ENCODE measurements around the gene GSTM2. TPM values are rescaled to one million over a fixed set of nuclear protein-coding genes. Genes with fewer than 3 reads are reported as not detected.
A peak's percentile ranks its signal among the peaks of the same experiment; 100 is the strongest.

Gene GSTM2
- total RNA-seq, 1 donor from 2014 or later, result 15.6 TPM

DNA sequence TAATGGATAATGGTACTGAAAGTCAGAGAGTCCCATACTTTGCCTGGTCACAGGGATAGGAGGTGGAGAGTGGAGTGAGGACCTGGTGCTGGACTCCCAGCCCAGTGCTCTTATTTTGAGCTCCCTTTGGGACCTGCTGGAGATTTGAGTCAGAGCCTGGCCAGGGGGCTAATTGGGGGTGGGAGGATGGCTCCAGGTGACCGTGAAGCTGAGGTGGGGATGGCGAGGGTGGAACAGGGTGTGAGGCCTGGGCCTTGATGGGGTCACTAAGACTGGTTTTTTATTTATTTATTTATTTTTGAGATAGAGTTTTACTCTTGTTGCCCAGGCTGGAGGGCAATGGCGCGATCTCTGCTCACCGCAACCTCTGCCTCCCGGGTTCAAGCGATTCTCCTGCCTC is 30.4 kb upstream of the GSTM2 start:
- Histone ChIP-seq H3K4me3 (no peak overlapping the region), H4K20me1 (ENCODE audit: low read depth) (no peaks in the 10 kb centered on the region), H3K4me2 (no peak overlapping the region), H3K4me1 (peaks cover 25% of the 10 kb centered on the region), H3K27ac (no peak overlapping the region), H3K27me3 (no peaks in the 10 kb centered on the region), H3K9ac (no peak overlapping the region), H3F3A (ENCODE audit: low read depth) (peaks cover 8% of the 10 kb centered on the region), H3K36me3 (no peaks in the 10 kb centered on the region), H2AFZ (replicated peaks) (no peak overlapping the region), H3K79me2 (ENCODE audit: low read depth) (no peaks in the 10 kb centered on the region), H3K9me3 (ENCODE audit: low read depth) (no peaks in the 10 kb centered on the region)
- TF ChIP-seq EZH2 (IDR thresholded peaks at IDR 0.05), result no peak
- TF ChIP-seq EZH2phosphoT487 (IDR thresholded peaks at IDR 0.05), result no peak
- TF ChIP-seq, protein P1, sequence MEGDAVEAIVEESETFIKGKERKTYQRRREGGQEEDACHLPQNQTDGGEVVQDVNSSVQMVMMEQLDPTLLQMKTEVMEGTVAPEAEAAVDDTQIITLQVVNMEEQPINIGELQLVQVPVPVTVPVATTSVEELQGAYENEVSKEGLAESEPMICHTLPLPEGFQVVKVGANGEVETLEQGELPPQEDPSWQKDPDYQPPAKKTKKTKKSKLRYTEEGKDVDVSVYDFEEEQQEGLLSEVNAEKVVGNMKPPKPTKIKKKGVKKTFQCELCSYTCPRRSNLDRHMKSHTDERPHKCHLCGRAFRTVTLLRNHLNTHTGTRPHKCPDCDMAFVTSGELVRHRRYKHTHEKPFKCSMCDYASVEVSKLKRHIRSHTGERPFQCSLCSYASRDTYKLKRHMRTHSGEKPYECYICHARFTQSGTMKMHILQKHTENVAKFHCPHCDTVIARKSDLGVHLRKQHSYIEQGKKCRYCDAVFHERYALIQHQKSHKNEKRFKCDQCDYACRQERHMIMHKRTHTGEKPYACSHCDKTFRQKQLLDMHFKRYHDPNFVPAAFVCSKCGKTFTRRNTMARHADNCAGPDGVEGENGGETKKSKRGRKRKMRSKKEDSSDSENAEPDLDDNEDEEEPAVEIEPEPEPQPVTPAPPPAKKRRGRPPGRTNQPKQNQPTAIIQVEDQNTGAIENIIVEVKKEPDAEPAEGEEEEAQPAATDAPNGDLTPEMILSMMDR (IDR thresholded peaks at IDR 0.05), result no peak
- no peak overlapping the region for H3K4me3 Mint-ChIP-seq
- no peak for DNase-seq (ENCODE audit: low spot score)
- no peaks in the 10 kb centered on the region for H3K36me3 Mint-ChIP-seq
- H3K4me1 Mint-ChIP-seq, result peaks cover 31% of the 10 kb centered on the region
- no peak overlapping the region for H3K27ac Mint-ChIP-seq
- peaks cover 2% of the 10 kb centered on the region for H3K27me3 Mint-ChIP-seq (ENCODE audit: insufficient read depth, low read depth)
- no peaks in the 10 kb centered on the region for H3K9me3 Mint-ChIP-seq

DNA sequence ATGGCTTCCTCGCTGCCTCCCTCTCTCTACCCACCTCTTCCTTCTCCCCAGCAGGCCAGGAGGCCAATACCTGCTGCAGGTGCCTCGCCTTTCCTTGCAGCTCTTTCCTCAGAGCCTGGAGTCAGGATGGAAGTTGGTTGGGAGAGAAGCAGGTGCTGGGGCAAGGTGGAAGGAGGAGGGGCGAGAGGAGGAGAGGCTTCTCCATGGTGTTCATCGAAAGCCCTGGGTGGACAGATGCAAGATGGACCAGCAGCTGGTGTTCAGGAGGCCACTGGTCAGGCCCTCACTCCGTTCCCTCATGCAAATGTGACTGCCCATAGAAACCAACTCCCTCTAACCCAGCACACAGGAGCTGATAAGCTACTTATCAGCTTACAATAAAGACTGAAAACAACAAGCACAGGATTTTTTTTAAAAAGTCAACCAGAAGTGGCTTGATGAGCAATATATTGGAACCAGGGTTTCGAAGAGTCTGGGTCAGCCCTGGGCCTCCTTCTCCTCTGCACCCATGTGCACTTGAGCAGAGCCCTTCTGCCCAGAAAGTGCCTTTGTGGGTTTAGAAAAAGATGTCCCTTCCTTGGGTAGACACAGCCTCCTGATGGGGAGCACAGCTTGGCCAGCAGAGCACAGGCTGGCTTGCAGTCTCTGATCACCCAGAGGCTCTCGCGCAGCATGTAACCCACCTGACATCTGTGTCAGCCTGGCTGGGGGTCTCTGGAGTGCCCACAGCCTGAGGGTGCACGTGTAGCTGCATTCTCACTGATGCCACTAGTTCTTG is 28.6 kb upstream of the GSTM2 start:
- Mint-ChIP-seq H3K4me3 (no peak overlapping the region), H3K27ac (peak overlapping the region; percentile 46), H3K9me3 (peaks cover 2% of the 10 kb centered on the region), H3K36me3 (no peaks in the 10 kb centered on the region), H3K4me1 (peaks cover 33% of the 10 kb centered on the region), H3K27me3 (ENCODE audit: insufficient read depth, low read depth) (peaks cover 9% of the 10 kb centered on the region)
- H3K4me2 ChIP-seq, result no peak overlapping the region
- H2AFZ ChIP-seq (replicated peaks), result peak overlapping the region; percentile 6
- no peak overlapping the region for H3K9ac ChIP-seq
- H3K36me3 ChIP-seq, result no peaks in the 10 kb centered on the region
- H3K27ac ChIP-seq, result no peak overlapping the region
- no peak overlapping the region for H3K4me3 ChIP-seq
- no peaks in the 10 kb centered on the region for H4K20me1 ChIP-seq (ENCODE audit: low read depth)
- no peaks in the 10 kb centered on the region for H3F3A ChIP-seq (ENCODE audit: low read depth)
- TF ChIP-seq EZH2phosphoT487 (IDR thresholded peaks at IDR 0.05) (no peak), EZH2 (IDR thresholded peaks at IDR 0.05) (no peak)
- TF ChIP-seq, protein P1 (IDR thresholded peaks at IDR 0.05), result no peak
- no peaks in the 10 kb centered on the region for H3K79me2 ChIP-seq (ENCODE audit: low read depth)
- peak; percentile 45 for DNase-seq (ENCODE audit: low spot score)
- H3K9me3 ChIP-seq (ENCODE audit: low read depth), result no peaks in the 10 kb centered on the region
- peaks cover 8% of the 10 kb centered on the region for H3K27me3 ChIP-seq
- peaks cover 17% of the 10 kb centered on the region for H3K4me1 ChIP-seq

DNA sequence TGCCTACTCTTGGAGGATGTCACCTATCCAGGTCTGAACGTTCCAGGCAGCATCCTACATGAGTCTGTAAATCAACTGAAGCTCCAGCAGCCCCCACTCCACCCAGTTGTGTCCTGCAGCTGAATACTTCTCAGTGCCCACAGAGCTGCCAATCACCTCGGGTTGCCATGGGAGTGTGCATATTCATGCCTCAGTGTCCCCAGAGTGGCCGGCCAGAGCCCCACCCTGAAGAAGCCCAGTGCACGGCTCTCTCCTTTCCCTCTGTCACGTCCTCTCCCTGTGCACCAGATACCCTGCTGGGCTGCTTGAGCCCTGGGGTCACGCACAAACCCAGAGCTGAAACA is 28.0 kb upstream of the GSTM2 start:
- Histone ChIP-seq H3K36me3 (no peaks in the 10 kb centered on the region), H3K4me1 (peaks cover 17% of the 10 kb centered on the region), H3K27ac (no peak overlapping the region), H3F3A (ENCODE audit: low read depth) (no peaks in the 10 kb centered on the region), H3K4me2 (no peak overlapping the region), H3K27me3 (peaks cover 8% of the 10 kb centered on the region), H2AFZ (replicated peaks) (no peak overlapping the region), H4K20me1 (ENCODE audit: low read depth) (no peaks in the 10 kb centered on the region), H3K9ac (no peak overlapping the region), H3K9me3 (ENCODE audit: low read depth) (no peaks in the 10 kb centered on the region), H3K4me3 (no peak overlapping the region), H3K79me2 (ENCODE audit: low read depth) (no peaks in the 10 kb centered on the region)
- DNase-seq (ENCODE audit: low spot score), result no peak
- Mint-ChIP-seq H3K27me3 (ENCODE audit: insufficient read depth, low read depth) (peaks cover 11% of the 10 kb centered on the region), H3K36me3 (no peaks in the 10 kb centered on the region), H3K27ac (peak overlapping the region; percentile 82), H3K4me3 (no peak overlapping the region), H3K9me3 (peaks cover 5% of the 10 kb centered on the region), H3K4me1 (peaks cover 36% of the 10 kb centered on the region)
- no peak for TF ChIP-seq EZH2phosphoT487 (IDR thresholded peaks at IDR 0.05)
- TF ChIP-seq EZH2 (IDR thresholded peaks at IDR 0.05), result no peak
- TF ChIP-seq, protein P1 (IDR thresholded peaks at IDR 0.05), result no peak

Measured in neural progenitor cell (in vitro differentiated cells).